Measurements from ENCODE around the gene ZSWIM7.

DNA sequence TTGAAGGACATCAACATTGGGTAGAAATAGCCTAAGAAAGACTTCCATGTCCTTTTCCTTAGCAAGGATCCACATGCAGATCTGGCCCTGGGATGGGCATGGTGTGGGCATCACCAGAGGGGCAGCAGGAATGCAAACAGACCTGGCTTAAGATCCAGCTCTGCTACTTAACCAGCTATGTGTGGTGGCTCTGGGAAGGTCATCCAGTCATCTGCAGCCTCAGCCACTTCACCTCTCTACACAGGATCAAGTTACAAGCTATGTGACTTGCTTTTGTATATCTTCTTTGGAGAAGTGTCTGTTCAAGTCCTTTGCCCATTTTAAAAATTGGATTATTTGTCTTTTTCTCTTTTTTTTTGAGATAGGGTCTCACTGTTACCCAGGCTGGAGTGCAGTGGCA, 68.1 kb downstream of the ZSWIM7 start:
- TF ChIP-seq EZH2phosphoT487 (IDR thresholded peaks at IDR 0.05; ENCODE audit: insufficient read depth, low read depth) (no peak), EZH2 (IDR thresholded peaks at IDR 0.05; ENCODE audit: insufficient read depth, poor library complexity, severe bottlenecking) (no peak)
